Superior temporal gyrus (tissue), 1 donor: ENCODE measurements around the gene INS.

Source experiments
- DNase-seq: peaks from one replicate; pipeline ENCODE4 v3.0.0-alpha.2; 2016; ENCODE audit errors: extremely low spot score

The INS gene

GRCh38 chr11:2160736-2161259 lies at the start of gene INS:
Gene INS, minus strand, starts transcription at chr11:2161209. Its CDS starts 238 bp downstream, at chr11:2160971.
- no peak for DNase-seq

- DNase-seq = no peak
Measured at GRCh38 chr11:2210366-2211112, 49.5 kb upstream of the INS start.

GRCh38 chr11:2209900-2210321 lies 48.9 kb upstream of the INS start:
- no peak for DNase-seq

- no peak for DNase-seq
Measured at GRCh38 chr11:2209370-2209801, 48.4 kb upstream of the INS start.

DNA sequence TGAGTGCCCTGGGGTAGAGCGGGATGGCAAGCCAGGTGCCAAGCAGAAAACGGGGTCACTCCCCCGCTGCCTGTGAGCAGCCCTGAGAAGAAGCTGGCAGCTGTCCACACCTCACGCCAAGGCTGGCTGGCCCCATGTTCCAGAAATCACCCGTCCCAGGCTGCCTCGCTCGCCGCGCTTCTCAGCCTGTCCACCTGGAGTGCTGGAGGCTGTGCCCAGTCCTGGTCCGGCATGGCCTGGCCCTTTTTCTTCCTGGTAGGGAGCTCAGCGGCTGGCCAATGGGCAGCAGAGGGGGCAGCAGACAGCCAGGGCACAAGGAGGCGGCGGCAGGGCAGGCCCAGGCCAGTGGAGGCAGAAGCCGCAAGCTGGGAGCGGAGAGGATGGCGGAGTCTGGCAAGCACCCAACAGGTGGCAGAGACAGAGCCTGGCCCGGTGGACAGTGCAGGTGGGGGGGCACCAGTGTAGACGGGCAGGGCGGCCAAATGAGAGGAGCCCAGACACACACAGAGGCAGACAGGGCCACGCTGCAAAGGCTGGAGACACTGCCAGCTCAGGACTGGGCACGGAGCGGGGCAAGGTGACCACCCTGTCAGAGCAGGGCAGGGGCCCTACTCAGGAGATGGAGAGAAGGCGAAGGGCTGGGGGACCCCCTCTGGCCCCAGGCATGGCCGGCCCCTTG lies 47.8 kb upstream of the INS start:
- no peak for DNase-seq

- DNase-seq = no peak
Measured at GRCh38 chr11:2207773-2208621, 47.0 kb upstream of the INS start.

GRCh38 chr11:2207212-2207611 lies 46.2 kb upstream of the INS start:
- no peak for DNase-seq

DNA sequence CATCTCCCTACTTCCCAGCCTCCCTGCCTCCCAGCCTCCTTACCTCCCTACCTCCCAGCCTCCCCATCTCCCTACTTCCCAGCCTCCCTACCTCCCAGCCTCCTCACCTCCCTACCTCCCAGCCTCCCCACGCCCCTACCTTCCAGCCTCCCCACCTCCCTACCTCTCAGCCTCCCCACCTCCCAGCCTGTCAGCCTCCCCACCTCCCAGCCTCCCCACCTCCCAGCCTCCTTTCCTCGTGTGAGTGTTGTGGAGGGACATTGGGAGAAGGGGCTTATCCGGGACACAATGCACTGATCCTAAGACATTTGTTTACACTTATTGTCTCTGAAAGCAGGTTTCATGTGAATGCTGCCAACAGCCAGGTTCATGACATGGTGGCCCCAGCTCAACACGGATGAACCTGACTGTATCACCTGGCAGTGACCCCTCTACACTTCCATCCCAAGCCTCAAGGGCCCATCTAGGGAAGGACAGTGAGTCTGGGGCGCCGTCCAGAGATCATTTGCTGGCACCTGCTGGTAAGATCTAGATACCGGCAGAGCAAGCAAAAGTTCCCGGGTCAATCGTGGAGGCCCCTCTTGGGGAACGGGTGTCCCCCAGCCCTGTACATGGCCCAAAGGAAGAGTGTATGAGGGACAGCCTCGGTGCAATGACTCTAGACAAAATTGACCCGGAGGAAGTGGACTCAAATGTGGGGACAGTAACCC lies 45.1 kb upstream of the INS start:
- DNase-seq = no peak

DNA sequence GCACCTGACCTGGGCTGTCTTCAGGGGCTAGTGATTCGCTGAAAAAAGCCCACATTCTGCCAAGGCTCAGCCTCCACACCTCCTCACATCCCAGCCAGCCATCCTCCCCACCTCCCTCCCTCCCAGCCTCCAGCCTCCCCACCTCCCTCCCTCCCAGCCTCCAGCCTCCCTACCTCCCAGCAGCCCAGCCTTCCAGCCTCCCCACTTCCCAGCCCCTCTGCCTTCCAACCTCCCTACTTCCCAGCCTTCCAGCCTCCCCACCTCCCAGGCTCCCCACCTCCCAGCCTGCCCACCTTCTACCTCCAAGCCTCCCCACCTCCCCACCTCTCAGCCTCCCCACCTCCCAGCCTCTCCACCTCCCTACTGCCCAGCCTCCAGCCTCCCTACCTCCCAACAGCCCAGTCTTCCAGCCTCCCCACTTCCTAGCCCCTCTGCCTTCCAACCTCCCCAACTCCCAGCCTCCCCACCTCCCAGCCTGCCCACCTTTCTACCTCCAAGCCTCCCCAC lies 44.3 kb upstream of the INS start:
- no peak for DNase-seq

DNA sequence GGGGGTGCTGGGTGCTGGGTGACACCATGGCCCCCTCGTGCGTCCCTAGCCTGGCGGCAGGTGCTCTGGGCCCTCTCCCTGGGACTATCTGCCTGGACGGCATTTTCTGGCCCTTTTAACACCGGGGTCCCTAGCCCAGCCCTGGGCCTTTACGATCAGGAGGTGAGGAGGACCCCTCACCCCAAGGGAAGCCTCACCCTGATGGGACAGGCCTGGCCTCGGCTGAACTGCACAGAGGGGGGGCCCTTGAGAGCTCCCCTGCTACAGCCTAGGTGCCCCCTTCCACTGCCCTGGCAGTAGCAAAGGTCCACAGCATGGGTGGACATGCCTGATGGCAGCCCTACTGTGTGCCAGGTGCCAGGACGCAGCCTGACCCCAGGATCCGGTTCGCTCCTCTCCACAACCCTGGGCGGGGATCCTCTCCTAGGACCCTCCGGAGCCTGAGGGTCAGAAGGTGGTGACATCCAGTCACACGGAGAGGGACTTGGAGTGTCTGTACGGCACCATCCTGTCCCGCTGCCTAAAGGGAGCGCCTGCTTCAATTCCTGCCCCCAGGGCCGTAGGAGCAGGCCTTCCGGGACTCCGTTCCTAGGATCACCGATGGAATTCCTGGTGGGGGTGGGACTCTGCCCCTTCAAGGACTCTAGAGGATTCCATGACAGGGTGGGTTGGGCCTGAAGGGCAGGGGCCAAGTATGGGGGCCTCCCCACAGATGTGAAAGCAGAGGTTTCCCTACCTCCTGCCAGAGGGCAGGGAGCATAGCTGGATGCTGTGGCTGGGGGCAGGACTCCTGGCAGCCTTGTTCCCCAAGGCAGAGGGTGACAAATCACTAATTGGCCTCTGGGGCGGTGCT lies 43.6 kb upstream of the INS start:
- DNase-seq = no peak

- DNase-seq = no peak
Measured at GRCh38 chr11:2203440-2204259, 42.6 kb upstream of the INS start.

GRCh38 chr11:2202900-2203439 lies 42.0 kb upstream of the INS start:
- no peak for DNase-seq

DNA sequence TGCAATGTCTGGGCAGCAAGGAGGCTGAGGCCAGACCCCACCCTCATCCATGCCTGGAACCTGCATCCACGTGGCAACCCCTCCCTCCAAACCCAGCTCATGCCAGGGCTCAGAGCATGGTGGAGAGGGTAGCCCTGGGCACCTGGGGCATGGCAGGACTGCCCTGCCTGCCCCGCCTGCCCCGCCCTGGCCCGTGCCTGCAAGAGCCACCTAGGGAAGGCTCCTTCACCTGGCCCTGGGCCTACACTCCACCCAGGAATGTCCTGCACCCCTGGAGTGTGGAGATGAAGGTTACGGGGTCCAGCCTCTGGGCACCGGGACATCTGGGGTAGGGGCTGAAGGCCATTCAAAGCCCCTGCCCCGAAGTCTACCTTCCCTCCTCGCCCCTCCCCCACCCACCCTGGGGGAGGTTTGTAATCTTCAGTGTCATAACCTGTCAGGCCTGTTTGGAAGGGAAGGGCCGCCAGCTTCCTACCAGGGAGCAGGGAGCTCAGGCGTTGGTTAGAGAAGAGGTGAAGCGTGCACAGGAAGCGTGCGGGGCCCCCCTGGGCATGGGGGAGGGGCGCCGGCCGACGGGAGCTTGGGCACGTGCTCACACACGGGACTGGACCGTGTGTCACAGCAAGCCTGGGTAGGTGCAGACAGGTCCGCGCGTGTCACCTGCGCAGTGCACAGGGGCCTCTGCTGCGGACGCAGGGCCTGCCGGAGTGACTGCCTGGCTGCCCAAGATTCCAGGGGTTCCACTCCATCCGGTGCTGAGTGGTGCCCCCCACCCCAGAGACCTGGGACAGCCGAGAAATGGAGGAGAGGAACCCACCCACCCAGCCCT lies 41.3 kb upstream of the INS start:
- no peak for DNase-seq

DNA sequence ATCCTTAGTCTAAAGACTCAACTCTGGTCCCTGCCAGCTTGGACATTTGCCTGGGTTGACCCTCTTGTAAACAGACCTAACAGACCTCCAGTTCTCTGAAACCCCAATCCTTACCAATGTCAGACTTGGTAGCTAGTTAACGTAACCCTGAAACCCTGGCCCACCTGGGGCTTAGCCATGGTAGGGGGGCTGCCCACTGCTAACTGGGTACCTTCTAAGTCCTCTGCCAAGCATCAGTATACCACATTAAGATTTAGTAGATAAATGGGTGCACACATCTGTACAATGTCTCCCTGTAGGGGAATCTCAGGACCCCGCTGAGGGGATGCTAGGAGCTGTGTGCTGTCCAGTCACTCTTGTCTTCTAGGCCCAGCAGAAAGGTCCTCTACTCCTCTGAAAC lies 40.5 kb upstream of the INS start:
- no peak for DNase-seq

DNA sequence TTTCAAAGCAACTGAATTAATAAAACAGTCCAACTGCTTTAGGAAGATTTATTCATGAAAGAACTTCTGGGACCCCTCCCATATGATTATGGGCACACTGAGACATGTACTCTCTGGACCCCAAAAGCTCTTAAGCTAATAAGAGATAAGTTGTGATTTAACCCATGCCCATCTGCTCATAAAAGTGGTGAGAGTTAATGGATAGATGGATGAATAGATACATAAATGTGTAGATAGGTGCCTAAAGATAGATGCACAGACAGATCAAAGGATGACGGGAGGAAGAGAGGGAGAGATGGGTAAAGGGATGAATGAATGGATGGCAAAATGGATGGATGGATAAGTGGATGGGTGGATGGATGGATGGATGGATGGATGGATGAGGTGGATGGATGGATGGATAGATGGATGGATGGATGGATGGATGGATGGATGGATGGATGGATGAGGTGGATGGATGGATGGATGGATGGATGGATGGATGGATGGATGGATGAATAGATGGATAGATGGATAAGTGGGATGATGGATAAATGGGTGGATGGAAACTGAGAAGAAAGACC lies 40.0 kb upstream of the INS start:
- DNase-seq = no peak

DNA sequence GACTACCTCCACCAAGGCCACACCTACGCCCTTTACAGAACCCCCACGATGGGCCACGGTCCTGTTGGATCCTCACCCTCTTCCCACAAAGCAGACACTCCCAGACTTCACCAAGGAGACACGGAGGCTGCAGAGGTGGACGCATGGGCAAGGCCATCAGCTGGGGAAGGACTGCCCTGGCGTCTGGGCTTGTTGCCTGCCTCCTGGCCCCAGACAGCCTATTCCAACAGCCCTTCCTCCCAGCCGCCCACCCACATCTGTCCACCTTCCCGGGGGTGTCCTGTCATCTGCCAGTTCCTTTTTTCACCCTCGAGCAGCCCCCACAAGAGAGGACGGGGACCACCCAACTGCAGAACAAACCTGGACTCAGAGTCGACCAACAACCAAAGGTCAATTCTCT lies 39.5 kb upstream of the INS start:
- DNase-seq = no peak

- DNase-seq = no peak
Measured at GRCh38 chr11:2199466-2200341, 38.7 kb upstream of the INS start.
